Stomach (tissue), 9 donors: ENCODE measurements around the gene SEMA6C. TPM values are rescaled to one million over a fixed set of nuclear protein-coding genes. Genes with fewer than 3 reads are reported as not detected.

Experiments
- DNase-seq, 2 donors: peaks; one replicate each; pipeline versions ENCODE4 v3.0.0 to v3.0.0-alpha.2; 2013 to 2019
- H3K27ac ChIP-seq, 5 donors: fragments of 200-600 bp in 4 of 5; sonication (generic) in 4 of 5; one replicate each; pipeline ENCODE4 v1.5.1; 2013 to 2019; ENCODE audit warnings: mild to moderate bottlenecking in 1 of 5, moderate library complexity in 1 of 5
- H3K27me3 ChIP-seq, 3 donors: fragments of 200-600 bp; sonication (generic); one replicate each; pipeline ENCODE4 v1.5.1; 2017 to 2019; ENCODE audit warnings: mixed run types in 1 of 3
- H3K36me3 ChIP-seq, 4 donors: fragments of 200-600 bp; sonication (generic); 1 replicate in 3 of 4; 2 replicates in 1 of 4; pipeline ENCODE4 v1.5.1; 2016 to 2019
- H3K4me1 ChIP-seq, 4 donors: fragments of 200-600 bp; sonication (generic); one replicate each; pipeline ENCODE4 v1.5.1; 2016 to 2019
- H3K4me3 ChIP-seq, 4 donors: fragments of 200-600 bp; sonication (generic) in 3 of 4; one replicate each; pipeline ENCODE4 v1.5.1; 2016 to 2019; ENCODE audit warnings: mild to moderate bottlenecking in 1 of 4
- H3K9me3 ChIP-seq, 4 donors: fragments of 200-600 bp; sonication (generic); one replicate each; pipeline ENCODE4 v1.5.1; 2016 to 2019
- EP300 ChIP-seq: sonication (generic); formaldehyde crosslinking; IDR thresholded peaks from one replicate; pipeline ENCODE4 v1.6.1; 2017; ENCODE audit warnings: antibody characterized with exemption
- POLR2A ChIP-seq, 4 donors: fragments of 450-650 bp; IDR thresholded peaks; one replicate each; pipeline ENCODE4 v1.6.1; 2016; ENCODE audit warnings: antibody characterized with exemption in 4 of 4, control low read depth in 2 of 4, mild to moderate bottlenecking in 1 of 4, moderate library complexity in 1 of 4
- POLR2AphosphoS5 ChIP-seq, 3 donors: sonication (generic); formaldehyde crosslinking; IDR thresholded peaks; one replicate each; pipeline ENCODE4 v1.6.1; 2016; ENCODE audit warnings: antibody characterized with exemption in 3 of 3
- WGBS, 5 donors: extraction: QIAGEN DNeasy Blood & Tissue Kit in 3 of 5; methylation state at CpG; one replicate each; pipeline versions ENCODE4 v1.1.5 to v1.1.7; 2013 to 2018; 5-methylcytosine and 5-hydroxymethylcytosine counted together
- intact Hi-C: fragments of 100-400 bp; cut with DNase I; formaldehyde crosslinking; loops from one replicate; pipeline ENCODE4 v1.15.1; 2023; ENCODE audit warnings: low total_unique reads
- polyA plus RNA-seq, 3 donors: library from polyadenylated mRNA; stranded (reverse); fragments of 200-250 nt; gene quantifications; one replicate each; pipeline ENCODE4 v1.2.3, GENCODE V29; 2013
- total RNA-seq, 5 donors: library from RNA; depleted of rRNA; stranded (reverse); fragments of >200 nt; gene quantifications; one replicate each; pipeline versions ENCODE4 v1.1.0 to v1.2.3, GENCODE V29; 2014 to 2016
- TF ChIP-seq, protein P1 (sequence below), 7 experiments: fragments of 450-650 bp in 4 of 7; fragments of 200-600 bp in 3 of 7; sonication (generic) in 3 of 7; IDR thresholded peaks; one replicate each; pipeline ENCODE4 v1.5.1; 2016 to 2019; ENCODE audit warnings: antibody characterized with exemption in 7 of 7, control low read depth in 2 of 7, mild to moderate bottlenecking in 1 of 7
- donor health status: healthy with polysubstance abuse.
- donor health status: Bipolar disorder and iron deficiency.
- donor health status: healthy.

The SEMA6C gene
- total and polyA plus RNA-seq, 8 donors: 4.4 to 13.9 (median 9.1) TPM

DNA sequence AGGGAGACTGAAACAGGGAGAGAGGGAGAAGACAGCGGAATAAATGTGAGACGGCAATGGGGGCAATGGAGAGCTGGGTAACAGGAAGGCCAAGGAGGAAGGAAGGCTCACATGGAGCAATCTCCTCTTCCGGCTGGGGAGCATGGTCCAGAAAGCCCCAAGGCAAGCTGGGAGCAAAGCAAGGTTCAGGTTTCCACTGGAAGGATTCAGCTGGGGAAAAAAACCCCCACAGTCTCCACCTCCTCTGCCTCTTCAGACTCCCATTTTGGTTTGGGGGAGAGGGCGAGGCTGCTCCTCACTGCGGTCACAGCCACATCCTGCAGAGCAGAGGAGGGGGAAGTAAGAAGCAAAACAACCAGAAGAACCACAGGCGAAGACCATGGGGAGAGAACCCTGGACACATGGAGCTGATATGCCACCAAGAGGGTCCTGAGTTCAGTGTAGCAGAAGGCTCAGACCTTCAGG lies 10.7 kb upstream of the SEMA6C start:
- peaks cover 0 to 27% (median 3%) of the 10 kb centered on the region in 4 donors for H3K4me1 ChIP-seq
- TF ChIP-seq POLR2AphosphoS5 (IDR thresholded peaks at IDR 0.05) (no peak), POLR2A (IDR thresholded peaks at IDR 0.05) (no peak), EP300 (no peak)
- TF ChIP-seq, protein P1, sequence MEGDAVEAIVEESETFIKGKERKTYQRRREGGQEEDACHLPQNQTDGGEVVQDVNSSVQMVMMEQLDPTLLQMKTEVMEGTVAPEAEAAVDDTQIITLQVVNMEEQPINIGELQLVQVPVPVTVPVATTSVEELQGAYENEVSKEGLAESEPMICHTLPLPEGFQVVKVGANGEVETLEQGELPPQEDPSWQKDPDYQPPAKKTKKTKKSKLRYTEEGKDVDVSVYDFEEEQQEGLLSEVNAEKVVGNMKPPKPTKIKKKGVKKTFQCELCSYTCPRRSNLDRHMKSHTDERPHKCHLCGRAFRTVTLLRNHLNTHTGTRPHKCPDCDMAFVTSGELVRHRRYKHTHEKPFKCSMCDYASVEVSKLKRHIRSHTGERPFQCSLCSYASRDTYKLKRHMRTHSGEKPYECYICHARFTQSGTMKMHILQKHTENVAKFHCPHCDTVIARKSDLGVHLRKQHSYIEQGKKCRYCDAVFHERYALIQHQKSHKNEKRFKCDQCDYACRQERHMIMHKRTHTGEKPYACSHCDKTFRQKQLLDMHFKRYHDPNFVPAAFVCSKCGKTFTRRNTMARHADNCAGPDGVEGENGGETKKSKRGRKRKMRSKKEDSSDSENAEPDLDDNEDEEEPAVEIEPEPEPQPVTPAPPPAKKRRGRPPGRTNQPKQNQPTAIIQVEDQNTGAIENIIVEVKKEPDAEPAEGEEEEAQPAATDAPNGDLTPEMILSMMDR (IDR thresholded peaks at IDR 0.05): no peak
- intact Hi-C loops: loop anchor here (10.0 kb wide), 2 partner anchors 62 to 132 kb away; no protein-coding TSS in a partner anchor
- H3K27me3 ChIP-seq: no peaks in the 10 kb centered on the region
- H3K27ac ChIP-seq: peak overlapping the region in 4 of 5 donors; percentile 3 to 81 (median 65)
- no peaks in the 10 kb centered on the region for H3K9me3 ChIP-seq
- 67 to 89% (median 75%) methylated on average over 6 of the region's 6 CpGs for WGBS, 5 donors
- DNase-seq: peak in 1 of 2 donors; percentile 45
- peaks cover 19 to 60% (median 56%) of the 10 kb centered on the region in 4 donors for H3K36me3 ChIP-seq
- H3K4me3 ChIP-seq: peak overlapping the region; percentile 20 to 45 (median 36)

DNA sequence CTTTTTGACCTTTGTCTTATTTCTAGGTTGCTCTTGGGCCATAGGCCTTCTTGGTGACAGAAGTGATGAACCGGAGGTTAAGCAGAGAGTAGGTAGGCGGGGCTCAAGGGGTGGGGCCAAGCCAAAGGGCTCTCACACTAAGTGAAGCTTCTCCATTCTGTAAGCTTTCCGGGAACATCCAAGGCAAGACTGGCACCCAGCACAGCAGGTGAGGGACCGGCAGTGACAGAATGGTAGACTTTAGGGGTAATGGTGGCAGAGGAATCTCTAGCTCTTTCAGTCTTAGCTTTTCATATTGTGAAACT lies 10.0 kb upstream of the SEMA6C start, which contains the start of gene TNFAIP8L2:
Gene TNFAIP8L2 (plus strand): TSS at position 135 of the 305 bp plus-strand sequence. CDS start 2,049 bp downstream, outside the sequence.
- WGBS, 5 donors: 53 to 57% (median 56%) methylated on average over 4 of the region's 4 CpGs
- peak within 1 kb of the TSS in 4 of 5 donors; percentile 3 to 81 (median 65) for H3K27ac ChIP-seq
- peak within 1 kb of the TSS; percentile 20 to 45 (median 36) for H3K4me3 ChIP-seq
- no peaks in the 10 kb centered on the region for H3K27me3 ChIP-seq
- peak; percentile 51 to 54 for DNase-seq
- H3K36me3 ChIP-seq: peaks cover 16 to 53% (median 50%) of the 10 kb centered on the region in 4 donors
- H3K4me1 ChIP-seq: peaks cover 0 to 27% (median 3%) of the 10 kb centered on the region in 4 donors
- intact Hi-C loops: loop anchor here (10.0 kb wide), 2 partner anchors 62 to 132 kb away; no protein-coding TSS in a partner anchor
- no peak for TF ChIP-seq POLR2A (IDR thresholded peaks at IDR 0.05)
- TF ChIP-seq POLR2AphosphoS5 (IDR thresholded peaks at IDR 0.05): no peak
- no peak for TF ChIP-seq EP300
- TF ChIP-seq, protein P1 (IDR thresholded peaks at IDR 0.05): no peak
- no peaks in the 10 kb centered on the region for H3K9me3 ChIP-seq

DNA sequence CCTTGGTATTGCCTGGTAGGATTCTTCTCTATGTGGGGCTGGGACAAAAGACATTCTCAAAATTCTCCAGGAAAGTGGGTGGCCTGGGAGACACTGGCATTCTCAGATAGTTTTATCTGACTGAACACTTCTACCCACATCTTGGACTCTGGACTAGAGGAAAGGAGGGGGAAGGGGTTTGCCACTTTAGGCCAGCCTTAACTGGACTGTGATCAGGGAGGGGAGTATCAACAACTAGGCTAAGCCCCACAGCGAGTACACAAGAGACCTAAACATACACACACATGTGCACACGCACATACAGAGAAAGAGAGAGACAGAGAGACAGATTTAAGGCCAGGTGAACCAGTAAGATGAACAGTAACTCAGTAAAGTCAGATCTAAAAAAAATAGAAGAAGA lies 1.2 kb upstream of the SEMA6C start:
- WGBS, 5 donors: 78 to 93% (median 86%) methylated on average over 2 of the region's 2 CpGs
- H3K9me3 ChIP-seq: no peaks in the 10 kb centered on the region
- H3K27me3 ChIP-seq: peaks cover 0 to 12% (median 9%) of the 10 kb centered on the region in 3 donors
- TF ChIP-seq POLR2A (IDR thresholded peaks at IDR 0.05): no peak
- TF ChIP-seq POLR2AphosphoS5 (IDR thresholded peaks at IDR 0.05): no peak
- TF ChIP-seq EP300: no peak
- TF ChIP-seq, protein P1 (IDR thresholded peaks at IDR 0.05): no peak
- peaks cover 9 to 47% (median 33%) of the 10 kb centered on the region in 4 donors for H3K4me1 ChIP-seq
- DNase-seq: no peak
- H3K27ac ChIP-seq: peak overlapping the region in 2 of 5 donors; percentile 81 to 86
- intact Hi-C loops: no loop called here
- no peak overlapping the region for H3K4me3 ChIP-seq
- no peaks in the 10 kb centered on the region for H3K36me3 ChIP-seq

DNA sequence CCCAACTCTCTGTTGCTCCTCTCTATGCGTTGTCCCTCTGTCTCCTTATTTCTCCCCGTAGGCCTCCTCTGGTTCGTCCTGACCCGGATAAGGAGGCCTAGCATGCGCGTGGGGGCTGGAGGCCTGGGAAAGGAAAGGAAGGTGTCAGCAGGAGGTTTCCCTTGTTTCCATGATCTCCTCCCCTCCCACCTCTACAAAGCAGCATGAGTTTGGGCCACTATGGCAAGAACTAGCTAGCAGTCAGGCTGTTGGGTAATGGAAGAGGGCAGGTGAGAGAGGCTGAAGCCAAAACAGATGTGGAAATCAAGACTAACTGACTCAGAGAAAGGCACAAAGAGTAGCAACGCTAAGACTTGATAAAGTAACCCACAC lies 687 bp upstream of the SEMA6C start:
- TF ChIP-seq EP300 (no peak), POLR2AphosphoS5 (IDR thresholded peaks at IDR 0.05) (no peak), POLR2A (IDR thresholded peaks at IDR 0.05) (no peak)
- TF ChIP-seq, protein P1 (IDR thresholded peaks at IDR 0.05): no peak
- H3K36me3 ChIP-seq: no peaks in the 10 kb centered on the region
- intact Hi-C loops: no loop called here
- peak overlapping the region; percentile 63 to 86 (median 80) for H3K4me3 ChIP-seq
- H3K9me3 ChIP-seq: no peaks in the 10 kb centered on the region
- H3K4me1 ChIP-seq: peaks cover 9 to 52% (median 33%) of the 10 kb centered on the region in 4 donors
- 10 to 24% (median 20%) methylated on average over 7 of the region's 7 CpGs for WGBS, 5 donors
- H3K27ac ChIP-seq: peak overlapping the region; percentile 22 to 86 (median 64)
- peak in 1 of 2 donors; percentile 47 for DNase-seq
- H3K27me3 ChIP-seq: peaks cover 0 to 12% (median 9%) of the 10 kb centered on the region in 3 donors
